H9 (cell line): ENCODE measurements around the gene ASCC1. TPM values are rescaled to one million over a fixed set of nuclear protein-coding genes. Genes with fewer than 3 reads are reported as not detected.

Source experiments
- DNase-seq: peaks from one replicate; pipeline ENCODE4 v3.0.0-alpha.2; 2017
- H2AFZ ChIP-seq: one replicate; pipeline ENCODE4 v1.6.1; 2013; ENCODE audit warnings: mild to moderate bottlenecking, low read length, control low read depth, moderate library complexity
- H2AK5ac ChIP-seq: 2 replicates; pipeline ENCODE4 v1.6.1; 2013; ENCODE audit warnings: low read length, control low read depth, mixed read lengths; ENCODE audit not compliant: insufficient read length
- H2BK120ac ChIP-seq: one replicate; pipeline ENCODE4 v1.6.1; 2013; ENCODE audit warnings: low read depth, mild to moderate bottlenecking, low read length, control low read depth, inconsistent platforms; ENCODE audit not compliant: poor library complexity, severe bottlenecking
- H2BK12ac ChIP-seq: 2 replicates; pipeline ENCODE4 v1.6.1; 2013; ENCODE audit warnings: low read length, control low read depth, mixed read lengths, low read depth; ENCODE audit not compliant: insufficient read length
- H2BK15ac ChIP-seq: 2 replicates; pipeline ENCODE4 v1.6.1; 2013; ENCODE audit warnings: low read depth, low read length, control low read depth
- H2BK20ac ChIP-seq: one replicate; pipeline ENCODE4 v1.6.1; 2013; ENCODE audit warnings: low read depth, mild to moderate bottlenecking, low read length, control low read depth, inconsistent platforms; ENCODE audit not compliant: poor library complexity, severe bottlenecking
- H2BK5ac ChIP-seq: 2 replicates; pipeline ENCODE4 v1.6.1; 2013; ENCODE audit warnings: low read length, control low read depth, mixed read lengths; ENCODE audit not compliant: insufficient read length
- H3K14ac ChIP-seq: 2 replicates; pipeline ENCODE4 v1.6.1; 2013; ENCODE audit warnings: low read length, control low read depth; ENCODE audit not compliant: insufficient read depth
- H3K18ac ChIP-seq: 2 replicates; pipeline ENCODE4 v1.6.1; 2013; ENCODE audit warnings: low read depth, mild to moderate bottlenecking, mixed read lengths, low read length, control low read depth; ENCODE audit not compliant: insufficient read length
- H3K23ac ChIP-seq: 2 replicates; pipeline ENCODE4 v1.6.1; 2013; ENCODE audit warnings: low read length, control low read depth, mixed read lengths, low read depth; ENCODE audit not compliant: insufficient read length
- H3K23me2 ChIP-seq: 2 replicates; pipeline ENCODE4 v1.6.1; 2013; ENCODE audit warnings: low read depth, mild to moderate bottlenecking, mixed read lengths, low read length, control low read depth; ENCODE audit not compliant: insufficient read length, poor library complexity, severe bottlenecking
- H3K27ac ChIP-seq: 2 replicates; pipeline ENCODE4 v1.5.1; 2013; ENCODE audit warnings: low read length, control low read depth, mixed read lengths, low read depth; ENCODE audit not compliant: insufficient read length
- H3K27me3 ChIP-seq: 2 replicates; pipeline ENCODE4 v1.6.1; 2013; ENCODE audit warnings: low read length, control low read depth, inconsistent platforms; ENCODE audit not compliant: insufficient read depth
- H3K4ac ChIP-seq: 2 replicates; pipeline ENCODE4 v1.6.1; 2013; ENCODE audit warnings: low read depth, mild to moderate bottlenecking, control low read depth, inconsistent platforms, low read length, moderate library complexity
- H3K4me1 ChIP-seq: 2 replicates; pipeline ENCODE4 v1.6.1; 2013; ENCODE audit warnings: low read length, control low read depth, inconsistent platforms; ENCODE audit not compliant: insufficient read depth
- H3K4me2 ChIP-seq: 2 replicates; pipeline ENCODE4 v1.6.1; 2013; ENCODE audit warnings: low read length, control low read depth, mixed read lengths; ENCODE audit not compliant: insufficient read length, insufficient read depth
- H3K56ac ChIP-seq: 2 replicates; pipeline ENCODE4 v1.6.1; 2013; ENCODE audit warnings: low read depth, mild to moderate bottlenecking, mixed read lengths, low read length, control low read depth; ENCODE audit not compliant: insufficient read length
- H3K79me1 ChIP-seq: 2 replicates; pipeline ENCODE4 v1.6.1; 2013; ENCODE audit warnings: low read depth, mild to moderate bottlenecking, moderate library complexity, low read length, control low read depth, inconsistent platforms; ENCODE audit not compliant: insufficient read depth, poor library complexity, severe bottlenecking
- H3K79me2 ChIP-seq: 2 replicates; pipeline ENCODE4 v1.6.1; 2013; ENCODE audit warnings: low read length, control low read depth, inconsistent platforms; ENCODE audit not compliant: insufficient read depth
- H3K9ac ChIP-seq: 2 replicates; pipeline ENCODE4 v1.6.1; 2013; ENCODE audit warnings: low read length, control low read depth, mixed read lengths; ENCODE audit not compliant: insufficient read length; ENCODE audit errors: extremely low read depth
- H3K9me3 ChIP-seq: one replicate; pipeline ENCODE4 v1.6.1; 2013; ENCODE audit warnings: low read depth, low read length, inconsistent platforms; ENCODE audit not compliant: control insufficient read depth
- H3T11ph ChIP-seq: one replicate; pipeline ENCODE4 v1.6.1; 2013; ENCODE audit warnings: mild to moderate bottlenecking, low read length, control low read depth, inconsistent platforms
- H4K20me1 ChIP-seq: one replicate; pipeline ENCODE4 v1.6.1; 2013; ENCODE audit not compliant: control insufficient read depth, insufficient read length, insufficient read depth
- H4K5ac ChIP-seq: 2 replicates; pipeline ENCODE4 v1.6.1; 2013; ENCODE audit warnings: low read depth, mild to moderate bottlenecking, mixed read lengths, low read length, control low read depth; ENCODE audit not compliant: insufficient read length
- H4K8ac ChIP-seq: replicated peaks from 2 replicates; pipeline ENCODE4 v1.6.1; 2013; ENCODE audit warnings: low read length, control low read depth, mixed read lengths, low read depth; ENCODE audit not compliant: insufficient read length
- H4K91ac ChIP-seq: 2 replicates; pipeline ENCODE4 v1.6.1; 2013; ENCODE audit warnings: low read depth, mild to moderate bottlenecking, moderate library complexity, mixed read lengths, low read length, control low read depth; ENCODE audit not compliant: insufficient read length
- H3K27ac Mint-ChIP-seq, 3 experiments: 2 replicates in 2 of 3; 3 replicates in 1 of 3; pipeline ENCODE4 v1.8.0; 2020 to 2021; ENCODE audit warnings: mixed read lengths in 3 of 3, mild to moderate bottlenecking in 1 of 3, moderate library complexity in 1 of 3
- H3K27me3 Mint-ChIP-seq: 2 replicates; pipeline ENCODE4 v1.8.0; 2021; ENCODE audit warnings: low read depth, mild to moderate bottlenecking, moderate library complexity, mixed read lengths
- H3K36me3 Mint-ChIP-seq, 3 experiments: 2 replicates in 2 of 3; 3 replicates in 1 of 3; pipeline ENCODE4 v1.8.0; 2020 to 2021; ENCODE audit warnings: low read depth in 3 of 3, mixed read lengths in 3 of 3; ENCODE audit not compliant: insufficient read depth in 1 of 3
- H3K4me1 Mint-ChIP-seq, 2 experiments: 2 replicates each; pipeline ENCODE4 v1.8.0; 2020; ENCODE audit warnings: mixed read lengths in 2 of 2
- H3K4me3 Mint-ChIP-seq, 2 experiments: 2 replicates in 1 of 2; 3 replicates in 1 of 2; pipeline ENCODE4 v1.8.0; 2020 to 2021; ENCODE audit warnings: mild to moderate bottlenecking in 2 of 2, mixed read lengths in 2 of 2, moderate library complexity in 1 of 2
- H3K9me3 Mint-ChIP-seq, 2 experiments: 2 replicates in 1 of 2; 3 replicates in 1 of 2; pipeline ENCODE4 v1.8.0; 2020; ENCODE audit warnings: mild to moderate bottlenecking in 2 of 2, mixed read lengths in 2 of 2, moderate library complexity in 1 of 2
- WGBS: extraction: QIAGEN DNeasy Blood & Tissue Kit; methylation state at CpG from one replicate; pipeline ENCODE4 v1.1.7; 2013; ENCODE audit warnings: missing lambda C conversion rate, low lambda C conversion rate, mixed read lengths; ENCODE audit not compliant: insufficient read length; ENCODE audit errors: extremely low coverage; 5-methylcytosine and 5-hydroxymethylcytosine counted together
- total RNA-seq: library from RNA; stranded (reverse); gene quantifications from 2 replicates; pipeline ENCODE4 v1.2.1, GENCODE V29; 2021
- TF ChIP-seq, protein P1 (sequence below): fragments of 200-600 bp; sonication (generic); conservative IDR thresholded peaks from 3 replicates; pipeline ENCODE4 v1.8.0; 2021; ENCODE audit warnings: antibody characterized with exemption, mild to moderate bottlenecking

Gene ASCC1
- total RNA-seq, 1 experiment from 2014 or later = 41.2 TPM

DNA sequence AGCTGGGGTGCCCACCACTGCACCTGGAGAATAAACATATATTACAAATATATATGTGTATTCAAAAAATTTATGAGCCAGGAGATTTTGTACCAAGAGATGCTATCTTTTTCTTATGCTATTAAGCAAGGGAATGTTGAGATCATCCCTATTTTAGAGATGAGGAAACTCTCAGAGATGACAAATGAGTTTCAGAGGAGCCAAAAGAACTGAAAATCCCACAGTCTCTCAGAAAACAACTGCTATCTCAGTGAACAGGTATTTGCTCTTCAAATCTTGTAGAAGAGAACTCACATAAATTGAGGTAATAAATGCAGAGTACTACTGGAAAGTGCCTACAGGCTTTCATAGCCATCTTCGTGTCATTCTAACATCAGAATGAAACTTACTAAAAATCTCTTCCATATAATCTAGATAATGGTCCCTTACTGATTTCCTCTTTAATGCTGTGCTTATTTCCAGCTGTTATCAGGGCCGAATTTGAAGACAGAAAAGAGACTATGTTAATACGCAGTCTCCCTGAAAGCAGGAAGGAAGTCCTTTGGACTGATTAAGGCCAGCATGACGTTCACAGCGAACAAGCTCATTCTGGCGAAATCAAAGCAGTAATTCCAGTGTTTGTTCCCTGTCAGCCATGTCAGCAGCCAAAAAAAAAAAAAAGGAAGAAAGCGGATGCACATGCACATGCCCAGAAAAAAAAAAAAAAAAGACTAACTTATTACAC is 29.7 kb downstream of the ASCC1 start:
- no peak overlapping the region for H2BK12ac ChIP-seq
- H2BK120ac ChIP-seq = no peak overlapping the region
- no peaks in the 10 kb centered on the region for H3K79me1 ChIP-seq
- WGBS = no CpG with 5 or more reads among the region's 7 CpGs
- no peak overlapping the region for H2BK15ac ChIP-seq
- no peak overlapping the region for H2BK5ac ChIP-seq
- H3K4me3 Mint-ChIP-seq = no peak overlapping the region
- peaks cover 15 to 16% of the 10 kb centered on the region in 2 experiments for H3K9me3 Mint-ChIP-seq
- no peak overlapping the region for H3K23ac ChIP-seq
- no peak overlapping the region for H3K18ac ChIP-seq
- H3K23me2 ChIP-seq = no peaks in the 10 kb centered on the region
- no peak overlapping the region for H2BK20ac ChIP-seq
- H3K27me3 Mint-ChIP-seq = no peaks in the 10 kb centered on the region
- H3K4ac ChIP-seq = no peak overlapping the region
- no peak overlapping the region for H3K27ac ChIP-seq
- DNase-seq = no peak
- no peak overlapping the region for H3K56ac ChIP-seq
- no peak overlapping the region for H4K91ac ChIP-seq
- no peak overlapping the region for H3K4me2 ChIP-seq
- no peak overlapping the region for H3T11ph ChIP-seq
- H3K9ac ChIP-seq = no peak overlapping the region
- no peak overlapping the region for H2AFZ ChIP-seq
- H4K5ac ChIP-seq = no peak overlapping the region
- peak overlapping the region in 1 of 3 experiments; percentile 45; a peak in 1 of 7 replicates for H3K27ac Mint-ChIP-seq
- H3K9me3 ChIP-seq = peaks cover 7% of the 10 kb centered on the region
- H2AK5ac ChIP-seq = no peak overlapping the region
- no peaks in the 10 kb centered on the region for H3K27me3 ChIP-seq
- no peak overlapping the region for H4K8ac ChIP-seq
- H3K4me1 Mint-ChIP-seq = no peaks in the 10 kb centered on the region
- no peak overlapping the region for H3K14ac ChIP-seq
- H3K36me3 Mint-ChIP-seq = peaks cover 21 to 45% (median 32%) of the 10 kb centered on the region in 3 experiments
- H4K20me1 ChIP-seq = no peaks in the 10 kb centered on the region
- TF ChIP-seq, protein P1, sequence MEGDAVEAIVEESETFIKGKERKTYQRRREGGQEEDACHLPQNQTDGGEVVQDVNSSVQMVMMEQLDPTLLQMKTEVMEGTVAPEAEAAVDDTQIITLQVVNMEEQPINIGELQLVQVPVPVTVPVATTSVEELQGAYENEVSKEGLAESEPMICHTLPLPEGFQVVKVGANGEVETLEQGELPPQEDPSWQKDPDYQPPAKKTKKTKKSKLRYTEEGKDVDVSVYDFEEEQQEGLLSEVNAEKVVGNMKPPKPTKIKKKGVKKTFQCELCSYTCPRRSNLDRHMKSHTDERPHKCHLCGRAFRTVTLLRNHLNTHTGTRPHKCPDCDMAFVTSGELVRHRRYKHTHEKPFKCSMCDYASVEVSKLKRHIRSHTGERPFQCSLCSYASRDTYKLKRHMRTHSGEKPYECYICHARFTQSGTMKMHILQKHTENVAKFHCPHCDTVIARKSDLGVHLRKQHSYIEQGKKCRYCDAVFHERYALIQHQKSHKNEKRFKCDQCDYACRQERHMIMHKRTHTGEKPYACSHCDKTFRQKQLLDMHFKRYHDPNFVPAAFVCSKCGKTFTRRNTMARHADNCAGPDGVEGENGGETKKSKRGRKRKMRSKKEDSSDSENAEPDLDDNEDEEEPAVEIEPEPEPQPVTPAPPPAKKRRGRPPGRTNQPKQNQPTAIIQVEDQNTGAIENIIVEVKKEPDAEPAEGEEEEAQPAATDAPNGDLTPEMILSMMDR = no peak
- H3K4me1 ChIP-seq = no peaks in the 10 kb centered on the region
- no peaks in the 10 kb centered on the region for H3K79me2 ChIP-seq
